ENCODE measurements around the gene TGM5. TPM values are rescaled to one million over a fixed set of nuclear protein-coding genes. Genes with fewer than 3 reads are reported as not detected.

TGM5 gene
- total RNA-seq, 1 experiment from 2014 or later: 0.39 TPM

- Histone ChIP-seq H3K27ac (no peak overlapping the region), H3K9me2 (ENCODE audit: insufficient read depth) (no peaks in the 10 kb centered on the region), H3K4me1 (replicated peaks; ENCODE audit: insufficient read depth) (peaks cover 9% of the 10 kb centered on the region), H4K20me1 (ENCODE audit: insufficient read depth) (no peaks in the 10 kb centered on the region), H3K36me3 (ENCODE audit: low read depth) (no peaks in the 10 kb centered on the region), H3F3A (ENCODE audit: insufficient read depth, low read depth) (no peaks in the 10 kb centered on the region), H2AFZ (no peak overlapping the region), H3K4me2 (no peak overlapping the region), H3K79me2 (ENCODE audit: low read depth) (no peaks in the 10 kb centered on the region), H3K4me3 (no peak overlapping the region), H3K9me3 (ENCODE audit: insufficient read depth, low read depth) (no peaks in the 10 kb centered on the region), H3K27me3 (ENCODE audit: insufficient read depth, low read depth) (no peaks in the 10 kb centered on the region)
- intact Hi-C loops (cut with micrococcal nuclease; ENCODE audit: unreplicated experiment): no loop called here
- ChIA-PET POLR2A (ENCODE audit: unreplicated experiment) (no interaction called here), CTCF (no interaction called here)
- DNase-seq: peak in 1 of 2 experiments; percentile 61
- no TSS peak for BruUV-seq (replicated peaks)
- no peak for TF ChIP-seq EZH2 (IDR thresholded peaks at IDR 0.05; ENCODE audit: low read depth)
- no peak for TF ChIP-seq CTCF (conservative IDR thresholded peaks at IDR 0.05)
These were observed 16.8 kb upstream of the TGM5 start for GRCh38 chr15:43283526-43283925.

GRCh38 chr15:43281926-43282602 is 15.3 kb upstream of the TGM5 start:
- no peaks in the 10 kb centered on the region for H3K27me3 ChIP-seq (ENCODE audit: insufficient read depth, low read depth)
- H3K79me2 ChIP-seq (ENCODE audit: low read depth): no peaks in the 10 kb centered on the region
- H3K27ac ChIP-seq: no peak overlapping the region
- CTCF ChIA-PET: no interaction called here
- H3K9me2 ChIP-seq (ENCODE audit: insufficient read depth): no peaks in the 10 kb centered on the region
- no peaks in the 10 kb centered on the region for H3K36me3 ChIP-seq (ENCODE audit: low read depth)
- TF ChIP-seq EZH2 (IDR thresholded peaks at IDR 0.05; ENCODE audit: low read depth) (no peak), CTCF (conservative IDR thresholded peaks at IDR 0.05) (no peak)
- DNase-seq: no peak
- H3K9me3 ChIP-seq (ENCODE audit: insufficient read depth, low read depth): no peaks in the 10 kb centered on the region
- H3K4me1 ChIP-seq (replicated peaks; ENCODE audit: insufficient read depth): peaks cover 9% of the 10 kb centered on the region
- no peak overlapping the region for H3K4me3 ChIP-seq
- no peaks in the 10 kb centered on the region for H4K20me1 ChIP-seq (ENCODE audit: insufficient read depth)
- H2AFZ ChIP-seq: no peak overlapping the region
- POLR2A ChIA-PET (ENCODE audit: unreplicated experiment): no interaction called here
- H3K4me2 ChIP-seq: no peak overlapping the region
- intact Hi-C loops (cut with micrococcal nuclease; ENCODE audit: unreplicated experiment): no loop called here
- H3F3A ChIP-seq (ENCODE audit: insufficient read depth, low read depth): no peaks in the 10 kb centered on the region
- no TSS peak for BruUV-seq (replicated peaks)

GRCh38 chr15:43280996-43281395 is 14.3 kb upstream of the TGM5 start:
- CTCF ChIA-PET: interaction anchor here (0.8 kb wide), 1 partner anchor 56 kb away, joined by 6 read pairs; no protein-coding TSS in a partner anchor
- no peaks in the 10 kb centered on the region for H3K9me2 ChIP-seq (ENCODE audit: insufficient read depth)
- H4K20me1 ChIP-seq (ENCODE audit: insufficient read depth): no peaks in the 10 kb centered on the region
- no peaks in the 10 kb centered on the region for H3K36me3 ChIP-seq (ENCODE audit: low read depth)
- H3K27me3 ChIP-seq (ENCODE audit: insufficient read depth, low read depth): no peaks in the 10 kb centered on the region
- TF ChIP-seq EZH2 (IDR thresholded peaks at IDR 0.05; ENCODE audit: low read depth) (no peak), CTCF (conservative IDR thresholded peaks at IDR 0.05) (no peak)
- H3K9me3 ChIP-seq (ENCODE audit: insufficient read depth, low read depth): no peaks in the 10 kb centered on the region
- no peak overlapping the region for H3K4me3 ChIP-seq
- H2AFZ ChIP-seq: no peak overlapping the region
- H3K4me2 ChIP-seq: no peak overlapping the region
- no TSS peak for BruUV-seq (replicated peaks)
- POLR2A ChIA-PET (ENCODE audit: unreplicated experiment): interaction anchor here (0.7 kb wide), 1 partner anchor 783 kb away, joined by 3 read pairs; no protein-coding TSS in a partner anchor
- intact Hi-C loops (cut with micrococcal nuclease; ENCODE audit: unreplicated experiment): no loop called here
- DNase-seq: no peak
- H3F3A ChIP-seq (ENCODE audit: insufficient read depth, low read depth): no peaks in the 10 kb centered on the region
- H3K79me2 ChIP-seq (ENCODE audit: low read depth): no peaks in the 10 kb centered on the region
- no peak overlapping the region for H3K27ac ChIP-seq
- peaks cover 9% of the 10 kb centered on the region for H3K4me1 ChIP-seq (replicated peaks; ENCODE audit: insufficient read depth)

All from PC-9 (cell line).